K562 (cell line): Measurements from ENCODE around the gene MTG1. TPM values are rescaled to one million over a fixed set of nuclear protein-coding genes. Genes with fewer than 3 reads are reported as not detected.

Experiments
- CREBBP ChIP-seq: IDR thresholded peaks from one replicate; pipeline ENCODE4 v1.6.1; 2012; ENCODE audit warnings: low read depth, mild to moderate bottlenecking, control low read depth, inconsistent platforms, low read length
- CSDE1 ChIP-seq, 2 experiments: fragments of 450-650 bp; IDR thresholded peaks; 2 replicates each; pipeline ENCODE4 v1.6.1; 2016; ENCODE audit warnings: mild to moderate bottlenecking in 1 of 2
- HMG20B ChIP-seq: fragments of 250-450 bp; sonication (Bioruptor Pico); IDR thresholded peaks from 2 replicates; pipeline ENCODE4 v1.5.0; 2021; ENCODE audit warnings: mild to moderate bottlenecking
- SIRT6 ChIP-seq: IDR thresholded peaks from one replicate; pipeline ENCODE4 v1.6.1; 2012; ENCODE audit warnings: low read depth, mild to moderate bottlenecking, control low read depth, inconsistent platforms, low read length, moderate library complexity
- ZNF551 ChIP-seq: fragments of 250-450 bp; sonication (Bioruptor Pico); IDR thresholded peaks from 2 replicates; pipeline ENCODE4 v1.5.0; 2021; ENCODE audit warnings: mild to moderate bottlenecking, moderate library complexity
- polyA plus RNA-seq, 8 experiments: library from polyadenylated mRNA; depleted of rRNA in 4 of 8; stranded (reverse) in 5 of 8; unstranded in 3 of 8; fragments of >200 nt; fragmentation: Nextera tagmentation in 2 of 8; fragmentation: Illumina TruSeq in 1 of 8; extraction: Ambion mirVana in 2 of 8; extraction: Trizol in 1 of 8; gene quantifications; 2 replicates each; pipeline versions ENCODE4 v1.2.1 to v1.2.3, GENCODE V29; 2011 to 2014; ENCODE audit warnings: inconsistent platforms in 1 of 8, missing spikeins in 1 of 8
- total RNA-seq, 7 experiments: library from RNA; depleted of rRNA in 6 of 7; stranded (reverse); fragments of >200 nt in 6 of 7; fragmentation: Illumina TruSeq in 2 of 7; extraction: Trizol in 2 of 7; gene quantifications; 2 replicates each; pipeline versions ENCODE4 v1.2.1 to v1.2.3, GENCODE V29; 2011 to 2021; ENCODE audit warnings: low replicate concordance in 1 of 7
- TF ChIP-seq, protein P1 (sequence below): fragments of 250-450 bp; sonication (Bioruptor Pico); IDR thresholded peaks from 2 replicates; pipeline ENCODE4 v1.4.0; 2020; ENCODE audit warnings: borderline replicate concordance
- TF ChIP-seq, protein P2 (sequence below): fragments of 450-650 bp; conservative IDR thresholded peaks from 2 replicates; pipeline ENCODE4 v1.6.1; 2016; ENCODE audit warnings: missing genetic modification characterization, low read depth, mild to moderate bottlenecking, control low read depth, missing compliant biosample characterization

The MTG1 gene
- total and polyA plus RNA-seq, 9 of the 15 experiments (the other 6 are each of a cell fraction or from before 2014, with no cell fraction given) = 2.8 to 28.2 (median 15.4) TPM

DNA sequence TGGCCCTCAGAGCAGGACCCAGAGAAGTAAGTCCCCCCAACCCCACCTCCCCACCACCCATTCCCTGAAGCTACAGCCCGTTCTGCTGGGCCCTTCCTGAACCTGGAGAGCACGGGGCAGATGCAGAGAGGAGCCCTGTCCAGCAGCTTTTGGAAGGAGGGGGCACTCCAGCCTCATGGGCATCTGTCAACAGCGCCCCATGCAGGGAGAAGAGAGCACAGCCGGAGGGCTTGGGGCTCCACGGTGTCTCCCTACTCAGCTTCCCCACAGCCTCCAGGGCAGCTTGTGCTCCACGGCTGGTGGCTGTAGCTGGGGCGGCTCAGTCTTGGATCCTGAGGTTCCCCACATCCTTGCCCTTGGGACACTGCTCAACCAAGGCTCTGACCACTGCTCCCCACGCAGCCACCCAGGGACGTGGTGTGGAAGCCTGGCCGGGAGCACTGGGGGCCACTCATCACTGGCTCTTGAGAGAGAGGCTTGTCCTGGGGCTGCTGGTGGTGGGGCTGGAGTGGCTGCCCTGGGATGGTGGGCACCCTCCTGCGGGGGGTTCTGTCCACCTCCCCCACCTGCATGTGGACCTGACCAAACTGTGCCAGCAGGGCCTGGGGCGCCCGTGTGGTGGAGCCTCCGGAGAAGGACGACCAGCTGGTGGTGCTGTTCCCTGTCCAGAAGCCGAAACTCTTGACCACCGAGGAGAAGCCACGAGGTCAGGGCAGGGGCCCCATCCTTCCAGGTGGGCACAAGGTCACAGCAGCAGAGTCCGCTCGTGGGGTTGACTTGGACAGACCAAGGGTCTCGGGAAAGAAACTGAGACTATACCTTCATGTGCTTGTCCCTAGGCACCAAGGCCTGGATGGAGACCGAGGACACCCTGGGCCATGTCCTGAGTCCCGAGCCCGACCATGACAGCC is 42.3 kb upstream of the MTG1 start (continued):
- TF ChIP-seq CREBBP (no peak), HMG20B (CRISPR knock-in tag) (no peak), CSDE1 (IDR thresholded peaks at IDR 0.05) (no peak), SIRT6 (no peak), ZNF551 (CRISPR knock-in tag) (no peak)
- TF ChIP-seq, protein P1, sequence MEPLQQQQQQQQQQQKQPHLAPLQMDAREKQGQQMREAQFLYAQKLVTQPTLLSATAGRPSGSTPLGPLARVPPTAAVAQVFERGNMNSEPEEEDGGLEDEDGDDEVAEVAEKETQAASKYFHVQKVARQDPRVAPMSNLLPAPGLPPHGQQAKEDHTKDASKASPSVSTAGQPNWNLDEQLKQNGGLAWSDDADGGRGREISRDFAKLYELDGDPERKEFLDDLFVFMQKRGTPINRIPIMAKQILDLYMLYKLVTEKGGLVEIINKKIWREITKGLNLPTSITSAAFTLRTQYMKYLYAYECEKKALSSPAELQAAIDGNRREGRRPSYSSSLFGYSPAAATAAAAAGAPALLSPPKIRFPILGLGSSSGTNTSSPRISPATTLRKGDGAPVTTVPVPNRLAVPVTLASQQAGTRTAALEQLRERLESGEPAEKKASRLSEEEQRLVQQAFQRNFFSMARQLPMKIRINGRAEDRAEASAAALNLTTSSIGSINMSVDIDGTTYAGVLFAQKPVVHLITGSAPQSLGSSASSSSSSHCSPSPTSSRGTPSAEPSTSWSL (CRISPR knock-in tag) = no peak
- TF ChIP-seq, protein P2, sequence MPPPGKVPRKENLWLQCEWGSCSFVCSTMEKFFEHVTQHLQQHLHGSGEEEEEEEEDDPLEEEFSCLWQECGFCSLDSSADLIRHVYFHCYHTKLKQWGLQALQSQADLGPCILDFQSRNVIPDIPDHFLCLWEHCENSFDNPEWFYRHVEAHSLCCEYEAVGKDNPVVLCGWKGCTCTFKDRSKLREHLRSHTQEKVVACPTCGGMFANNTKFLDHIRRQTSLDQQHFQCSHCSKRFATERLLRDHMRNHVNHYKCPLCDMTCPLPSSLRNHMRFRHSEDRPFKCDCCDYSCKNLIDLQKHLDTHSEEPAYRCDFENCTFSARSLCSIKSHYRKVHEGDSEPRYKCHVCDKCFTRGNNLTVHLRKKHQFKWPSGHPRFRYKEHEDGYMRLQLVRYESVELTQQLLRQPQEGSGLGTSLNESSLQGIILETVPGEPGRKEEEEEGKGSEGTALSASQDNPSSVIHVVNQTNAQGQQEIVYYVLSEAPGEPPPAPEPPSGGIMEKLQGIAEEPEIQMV (tag) = no peak
